Ovary (tissue), 3 donors: Measurements from ENCODE around the gene CD151.

Experiments used
- CTCF ChIP-seq, 3 donors: fragments of 450-650 bp in 2 of 3; fragments of 200-600 bp in 1 of 3; IDR thresholded peaks; one replicate each; pipeline versions ENCODE4 v1.5.1 to v1.8.0; 2016 to 2022; ENCODE audit warnings: antibody characterized with exemption in 3 of 3, mild to moderate bottlenecking in 1 of 3
- EP300 ChIP-seq: sonication (generic); formaldehyde crosslinking; IDR thresholded peaks from one replicate; pipeline ENCODE4 v1.6.1; 2017; ENCODE audit warnings: antibody characterized with exemption
- donor health status: DM: no; HTN: no; CAD: no.

GRCh38 chr11:875203-875602 is 42.5 kb downstream of the CD151 start:
- TF ChIP-seq CTCF (IDR thresholded peaks at IDR 0.05) (no peak), EP300 (no peak)
